ENCODE data around the gene APLP2.

DNA sequence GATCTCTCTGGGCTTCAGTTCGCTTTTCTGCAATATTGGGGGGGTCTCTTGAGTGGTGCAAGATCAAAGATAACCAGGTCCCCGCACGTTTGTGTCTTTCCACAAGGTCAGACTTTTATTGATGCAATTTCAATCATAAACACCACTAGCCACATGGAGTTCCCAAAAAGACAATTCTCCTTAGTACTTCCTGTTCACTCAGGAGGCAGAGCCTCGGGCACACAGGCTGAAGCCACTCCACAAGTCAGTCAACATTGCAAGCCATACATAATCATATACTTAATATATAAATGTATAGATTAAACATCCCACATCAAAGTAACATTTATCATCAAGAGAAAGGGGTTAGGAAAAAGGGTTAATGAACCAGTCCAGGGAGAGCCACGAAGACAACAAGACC lies 101.8 kb downstream of the APLP2 start:
- TF ChIP-seq, protein P1, sequence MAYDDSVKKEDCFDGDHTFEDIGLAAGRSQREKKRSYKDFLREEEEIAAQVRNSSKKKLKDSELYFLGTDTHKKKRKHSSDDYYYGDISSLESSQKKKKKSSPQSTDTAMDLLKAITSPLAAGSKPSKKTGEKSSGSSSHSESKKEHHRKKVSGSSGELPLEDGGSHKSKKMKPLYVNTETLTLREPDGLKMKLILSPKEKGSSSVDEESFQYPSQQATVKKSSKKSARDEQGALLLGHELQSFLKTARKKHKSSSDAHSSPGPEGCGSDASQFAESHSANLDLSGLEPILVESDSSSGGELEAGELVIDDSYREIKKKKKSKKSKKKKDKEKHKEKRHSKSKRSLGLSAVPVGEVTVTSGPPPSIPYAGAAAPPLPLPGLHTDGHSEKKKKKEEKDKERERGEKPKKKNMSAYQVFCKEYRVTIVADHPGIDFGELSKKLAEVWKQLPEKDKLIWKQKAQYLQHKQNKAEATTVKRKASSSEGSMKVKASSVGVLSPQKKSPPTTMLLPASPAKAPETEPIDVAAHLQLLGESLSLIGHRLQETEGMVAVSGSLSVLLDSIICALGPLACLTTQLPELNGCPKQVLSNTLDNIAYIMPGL (CRISPR knock-in tag; IDR thresholded peaks at IDR 0.05; ENCODE audit: borderline replicate concordance in 1 of 2, low read depth in 1 of 2), result no peak
- TF ChIP-seq KDM1A (CRISPR knock-in tag; IDR thresholded peaks at IDR 0.05), result no peak
- TF ChIP-seq, protein P2, sequence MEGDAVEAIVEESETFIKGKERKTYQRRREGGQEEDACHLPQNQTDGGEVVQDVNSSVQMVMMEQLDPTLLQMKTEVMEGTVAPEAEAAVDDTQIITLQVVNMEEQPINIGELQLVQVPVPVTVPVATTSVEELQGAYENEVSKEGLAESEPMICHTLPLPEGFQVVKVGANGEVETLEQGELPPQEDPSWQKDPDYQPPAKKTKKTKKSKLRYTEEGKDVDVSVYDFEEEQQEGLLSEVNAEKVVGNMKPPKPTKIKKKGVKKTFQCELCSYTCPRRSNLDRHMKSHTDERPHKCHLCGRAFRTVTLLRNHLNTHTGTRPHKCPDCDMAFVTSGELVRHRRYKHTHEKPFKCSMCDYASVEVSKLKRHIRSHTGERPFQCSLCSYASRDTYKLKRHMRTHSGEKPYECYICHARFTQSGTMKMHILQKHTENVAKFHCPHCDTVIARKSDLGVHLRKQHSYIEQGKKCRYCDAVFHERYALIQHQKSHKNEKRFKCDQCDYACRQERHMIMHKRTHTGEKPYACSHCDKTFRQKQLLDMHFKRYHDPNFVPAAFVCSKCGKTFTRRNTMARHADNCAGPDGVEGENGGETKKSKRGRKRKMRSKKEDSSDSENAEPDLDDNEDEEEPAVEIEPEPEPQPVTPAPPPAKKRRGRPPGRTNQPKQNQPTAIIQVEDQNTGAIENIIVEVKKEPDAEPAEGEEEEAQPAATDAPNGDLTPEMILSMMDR (CRISPR knock-in tag; IDR thresholded peaks at IDR 0.05), result no peak
- no peak for TF ChIP-seq NONO (IDR thresholded peaks at IDR 0.05)
- no peak for TF ChIP-seq NONO (CRISPR knock-in tag; conservative IDR thresholded peaks at IDR 0.05)
- no peak for TF ChIP-seq HNF4G (IDR thresholded peaks at IDR 0.05; ENCODE audit: borderline replicate concordance, low read depth, low read length)
- TF ChIP-seq HNF4G (CRISPR knock-in tag; IDR thresholded peaks at IDR 0.05; ENCODE audit: borderline replicate concordance, low read depth), result no peak
- TF ChIP-seq RBM39 (IDR thresholded peaks at IDR 0.05; ENCODE audit: low read depth, low read length, poor library complexity, severe bottlenecking), result no peak
- no peak for TF ChIP-seq MIXL1 (CRISPR knock-in tag; IDR thresholded peaks at IDR 0.05)
- TF ChIP-seq, protein P3, sequence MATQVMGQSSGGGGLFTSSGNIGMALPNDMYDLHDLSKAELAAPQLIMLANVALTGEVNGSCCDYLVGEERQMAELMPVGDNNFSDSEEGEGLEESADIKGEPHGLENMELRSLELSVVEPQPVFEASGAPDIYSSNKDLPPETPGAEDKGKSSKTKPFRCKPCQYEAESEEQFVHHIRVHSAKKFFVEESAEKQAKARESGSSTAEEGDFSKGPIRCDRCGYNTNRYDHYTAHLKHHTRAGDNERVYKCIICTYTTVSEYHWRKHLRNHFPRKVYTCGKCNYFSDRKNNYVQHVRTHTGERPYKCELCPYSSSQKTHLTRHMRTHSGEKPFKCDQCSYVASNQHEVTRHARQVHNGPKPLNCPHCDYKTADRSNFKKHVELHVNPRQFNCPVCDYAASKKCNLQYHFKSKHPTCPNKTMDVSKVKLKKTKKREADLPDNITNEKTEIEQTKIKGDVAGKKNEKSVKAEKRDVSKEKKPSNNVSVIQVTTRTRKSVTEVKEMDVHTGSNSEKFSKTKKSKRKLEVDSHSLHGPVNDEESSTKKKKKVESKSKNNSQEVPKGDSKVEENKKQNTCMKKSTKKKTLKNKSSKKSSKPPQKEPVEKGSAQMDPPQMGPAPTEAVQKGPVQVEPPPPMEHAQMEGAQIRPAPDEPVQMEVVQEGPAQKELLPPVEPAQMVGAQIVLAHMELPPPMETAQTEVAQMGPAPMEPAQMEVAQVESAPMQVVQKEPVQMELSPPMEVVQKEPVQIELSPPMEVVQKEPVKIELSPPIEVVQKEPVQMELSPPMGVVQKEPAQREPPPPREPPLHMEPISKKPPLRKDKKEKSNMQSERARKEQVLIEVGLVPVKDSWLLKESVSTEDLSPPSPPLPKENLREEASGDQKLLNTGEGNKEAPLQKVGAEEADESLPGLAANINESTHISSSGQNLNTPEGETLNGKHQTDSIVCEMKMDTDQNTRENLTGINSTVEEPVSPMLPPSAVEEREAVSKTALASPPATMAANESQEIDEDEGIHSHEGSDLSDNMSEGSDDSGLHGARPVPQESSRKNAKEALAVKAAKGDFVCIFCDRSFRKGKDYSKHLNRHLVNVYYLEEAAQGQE (IDR thresholded peaks at IDR 0.05; ENCODE audit: borderline replicate concordance in 1 of 2, low read depth in 1 of 2, low read length in 2 of 2), result no peak
- no peak for TF ChIP-seq ZFP36L1 (CRISPR knock-in tag; IDR thresholded peaks at IDR 0.05)
- TF ChIP-seq, protein P4, sequence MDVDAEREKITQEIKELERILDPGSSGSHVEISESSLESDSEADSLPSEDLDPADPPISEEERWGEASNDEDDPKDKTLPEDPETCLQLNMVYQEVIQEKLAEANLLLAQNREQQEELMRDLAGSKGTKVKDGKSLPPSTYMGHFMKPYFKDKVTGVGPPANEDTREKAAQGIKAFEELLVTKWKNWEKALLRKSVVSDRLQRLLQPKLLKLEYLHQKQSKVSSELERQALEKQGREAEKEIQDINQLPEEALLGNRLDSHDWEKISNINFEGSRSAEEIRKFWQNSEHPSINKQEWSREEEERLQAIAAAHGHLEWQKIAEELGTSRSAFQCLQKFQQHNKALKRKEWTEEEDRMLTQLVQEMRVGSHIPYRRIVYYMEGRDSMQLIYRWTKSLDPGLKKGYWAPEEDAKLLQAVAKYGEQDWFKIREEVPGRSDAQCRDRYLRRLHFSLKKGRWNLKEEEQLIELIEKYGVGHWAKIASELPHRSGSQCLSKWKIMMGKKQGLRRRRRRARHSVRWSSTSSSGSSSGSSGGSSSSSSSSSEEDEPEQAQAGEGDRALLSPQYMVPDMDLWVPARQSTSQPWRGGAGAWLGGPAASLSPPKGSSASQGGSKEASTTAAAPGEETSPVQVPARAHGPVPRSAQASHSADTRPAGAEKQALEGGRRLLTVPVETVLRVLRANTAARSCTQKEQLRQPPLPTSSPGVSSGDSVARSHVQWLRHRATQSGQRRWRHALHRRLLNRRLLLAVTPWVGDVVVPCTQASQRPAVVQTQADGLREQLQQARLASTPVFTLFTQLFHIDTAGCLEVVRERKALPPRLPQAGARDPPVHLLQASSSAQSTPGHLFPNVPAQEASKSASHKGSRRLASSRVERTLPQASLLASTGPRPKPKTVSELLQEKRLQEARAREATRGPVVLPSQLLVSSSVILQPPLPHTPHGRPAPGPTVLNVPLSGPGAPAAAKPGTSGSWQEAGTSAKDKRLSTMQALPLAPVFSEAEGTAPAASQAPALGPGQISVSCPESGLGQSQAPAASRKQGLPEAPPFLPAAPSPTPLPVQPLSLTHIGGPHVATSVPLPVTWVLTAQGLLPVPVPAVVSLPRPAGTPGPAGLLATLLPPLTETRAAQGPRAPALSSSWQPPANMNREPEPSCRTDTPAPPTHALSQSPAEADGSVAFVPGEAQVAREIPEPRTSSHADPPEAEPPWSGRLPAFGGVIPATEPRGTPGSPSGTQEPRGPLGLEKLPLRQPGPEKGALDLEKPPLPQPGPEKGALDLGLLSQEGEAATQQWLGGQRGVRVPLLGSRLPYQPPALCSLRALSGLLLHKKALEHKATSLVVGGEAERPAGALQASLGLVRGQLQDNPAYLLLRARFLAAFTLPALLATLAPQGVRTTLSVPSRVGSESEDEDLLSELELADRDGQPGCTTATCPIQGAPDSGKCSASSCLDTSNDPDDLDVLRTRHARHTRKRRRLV (CRISPR knock-in tag; IDR thresholded peaks at IDR 0.05), result no peak
- TF ChIP-seq, protein P5, sequence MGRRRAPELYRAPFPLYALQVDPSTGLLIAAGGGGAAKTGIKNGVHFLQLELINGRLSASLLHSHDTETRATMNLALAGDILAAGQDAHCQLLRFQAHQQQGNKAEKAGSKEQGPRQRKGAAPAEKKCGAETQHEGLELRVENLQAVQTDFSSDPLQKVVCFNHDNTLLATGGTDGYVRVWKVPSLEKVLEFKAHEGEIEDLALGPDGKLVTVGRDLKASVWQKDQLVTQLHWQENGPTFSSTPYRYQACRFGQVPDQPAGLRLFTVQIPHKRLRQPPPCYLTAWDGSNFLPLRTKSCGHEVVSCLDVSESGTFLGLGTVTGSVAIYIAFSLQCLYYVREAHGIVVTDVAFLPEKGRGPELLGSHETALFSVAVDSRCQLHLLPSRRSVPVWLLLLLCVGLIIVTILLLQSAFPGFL (CRISPR knock-in tag; IDR thresholded peaks at IDR 0.05), result no peak
- no peak for TF ChIP-seq ZFP1 (CRISPR knock-in tag; IDR thresholded peaks at IDR 0.05)
- TF ChIP-seq POLR2AphosphoS5 (IDR thresholded peaks at IDR 0.05; ENCODE audit: low read depth, low read length), result no peak

Data from HepG2 (cell line).